ENCODE results near the gene RND1. TPM values are rescaled to one million over a fixed set of nuclear protein-coding genes. Genes with fewer than 3 reads are reported as not detected.

Gene RND1
- total and polyA plus RNA-seq, 2 of the 13 experiments (the other 11 are each of a cell fraction or from before 2014, with no cell fraction given) = 1.8 to 1.9 TPM

DNA sequence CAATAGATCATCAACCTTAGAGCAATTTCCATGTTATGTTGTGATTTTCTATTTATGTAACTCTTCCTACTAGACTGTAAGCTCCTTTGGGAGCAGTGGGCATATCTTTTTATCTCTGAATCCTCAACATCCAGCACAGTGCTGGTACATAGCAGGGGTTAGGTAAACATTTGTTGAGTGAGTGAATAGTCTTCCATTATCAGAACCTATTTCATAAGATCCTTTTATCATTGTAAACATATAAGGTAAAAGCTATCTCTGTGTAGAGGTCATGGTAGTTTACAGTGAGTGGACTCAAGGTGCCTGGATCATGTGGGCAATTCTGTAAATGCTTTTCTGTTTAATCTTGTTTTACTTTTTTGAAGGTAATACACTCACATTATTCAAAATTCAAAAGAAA lies 44.5 kb upstream of the RND1 start (continued):
- TF ChIP-seq, protein P1, sequence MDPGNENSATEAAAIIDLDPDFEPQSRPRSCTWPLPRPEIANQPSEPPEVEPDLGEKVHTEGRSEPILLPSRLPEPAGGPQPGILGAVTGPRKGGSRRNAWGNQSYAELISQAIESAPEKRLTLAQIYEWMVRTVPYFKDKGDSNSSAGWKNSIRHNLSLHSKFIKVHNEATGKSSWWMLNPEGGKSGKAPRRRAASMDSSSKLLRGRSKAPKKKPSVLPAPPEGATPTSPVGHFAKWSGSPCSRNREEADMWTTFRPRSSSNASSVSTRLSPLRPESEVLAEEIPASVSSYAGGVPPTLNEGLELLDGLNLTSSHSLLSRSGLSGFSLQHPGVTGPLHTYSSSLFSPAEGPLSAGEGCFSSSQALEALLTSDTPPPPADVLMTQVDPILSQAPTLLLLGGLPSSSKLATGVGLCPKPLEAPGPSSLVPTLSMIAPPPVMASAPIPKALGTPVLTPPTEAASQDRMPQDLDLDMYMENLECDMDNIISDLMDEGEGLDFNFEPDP (CRISPR knock-in tag; conservative IDR thresholded peaks at IDR 0.05) = no peak
- TF ChIP-seq ZFP37 (CRISPR knock-in tag; IDR thresholded peaks at IDR 0.05; ENCODE audit: borderline replicate concordance) (no peak), NKX3-1 (CRISPR knock-in tag; IDR thresholded peaks at IDR 0.05) (peak; percentile 92), ZNF775 (CRISPR knock-in tag; IDR thresholded peaks at IDR 0.05; ENCODE audit: borderline replicate concordance) (no peak), CBX5 (CRISPR knock-in tag; IDR thresholded peaks at IDR 0.05; ENCODE audit: borderline replicate concordance) (no peak), MYC (CRISPR knock-in tag; IDR thresholded peaks at IDR 0.05; ENCODE audit: borderline replicate concordance) (no peak), MLX (CRISPR knock-in tag; IDR thresholded peaks at IDR 0.05) (peak; percentile 94), RBM39 (IDR thresholded peaks at IDR 0.05; ENCODE audit: low read depth, low read length, poor library complexity, severe bottlenecking) (no peak), ZSCAN25 (CRISPR knock-in tag; IDR thresholded peaks at IDR 0.05) (0 out of 2 replicates have a peak, but pooled peaks have one; percentile 27), REXO4 (CRISPR knock-in tag; IDR thresholded peaks at IDR 0.05; ENCODE audit: borderline replicate concordance) (no peak), ZXDC (CRISPR knock-in tag; IDR thresholded peaks at IDR 0.05) (no peak), ELK4 (CRISPR knock-in tag; IDR thresholded peaks at IDR 0.05; ENCODE audit: borderline replicate concordance) (no peak), SOX13 (IDR thresholded peaks at IDR 0.05) (peak; percentile 87; the same call in 1 of the 2 replicates), SOX13 (CRISPR knock-in tag; conservative IDR thresholded peaks at IDR 0.05 in 1 of 2, IDR thresholded peaks at IDR 0.05 in 1 of 2) (peak in 1 of 2 experiments; percentile 96; a peak in 2 of 4 replicates), JUND (CRISPR knock-in tag; IDR thresholded peaks at IDR 0.05) (0 out of 2 replicates have a peak, but pooled peaks have one; percentile 40)
- TF ChIP-seq, protein P2, sequence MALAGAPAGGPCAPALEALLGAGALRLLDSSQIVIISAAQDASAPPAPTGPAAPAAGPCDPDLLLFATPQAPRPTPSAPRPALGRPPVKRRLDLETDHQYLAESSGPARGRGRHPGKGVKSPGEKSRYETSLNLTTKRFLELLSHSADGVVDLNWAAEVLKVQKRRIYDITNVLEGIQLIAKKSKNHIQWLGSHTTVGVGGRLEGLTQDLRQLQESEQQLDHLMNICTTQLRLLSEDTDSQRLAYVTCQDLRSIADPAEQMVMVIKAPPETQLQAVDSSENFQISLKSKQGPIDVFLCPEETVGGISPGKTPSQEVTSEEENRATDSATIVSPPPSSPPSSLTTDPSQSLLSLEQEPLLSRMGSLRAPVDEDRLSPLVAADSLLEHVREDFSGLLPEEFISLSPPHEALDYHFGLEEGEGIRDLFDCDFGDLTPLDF (CRISPR knock-in tag; IDR thresholded peaks at IDR 0.05) = no peak
- TF ChIP-seq, protein P3, sequence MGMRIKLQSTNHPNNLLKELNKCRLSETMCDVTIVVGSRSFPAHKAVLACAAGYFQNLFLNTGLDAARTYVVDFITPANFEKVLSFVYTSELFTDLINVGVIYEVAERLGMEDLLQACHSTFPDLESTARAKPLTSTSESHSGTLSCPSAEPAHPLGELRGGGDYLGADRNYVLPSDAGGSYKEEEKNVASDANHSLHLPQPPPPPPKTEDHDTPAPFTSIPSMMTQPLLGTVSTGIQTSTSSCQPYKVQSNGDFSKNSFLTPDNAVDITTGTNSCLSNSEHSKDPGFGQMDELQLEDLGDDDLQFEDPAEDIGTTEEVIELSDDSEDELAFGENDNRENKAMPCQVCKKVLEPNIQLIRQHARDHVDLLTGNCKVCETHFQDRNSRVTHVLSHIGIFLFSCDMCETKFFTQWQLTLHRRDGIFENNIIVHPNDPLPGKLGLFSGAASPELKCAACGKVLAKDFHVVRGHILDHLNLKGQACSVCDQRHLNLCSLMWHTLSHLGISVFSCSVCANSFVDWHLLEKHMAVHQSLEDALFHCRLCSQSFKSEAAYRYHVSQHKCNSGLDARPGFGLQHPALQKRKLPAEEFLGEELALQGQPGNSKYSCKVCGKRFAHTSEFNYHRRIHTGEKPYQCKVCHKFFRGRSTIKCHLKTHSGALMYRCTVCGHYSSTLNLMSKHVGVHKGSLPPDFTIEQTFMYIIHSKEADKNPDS (CRISPR knock-in tag; IDR thresholded peaks at IDR 0.05) = no peak

Measured in HepG2 (cell line).